A673 (cell line): ENCODE data around the gene CDC42EP5. TPM values are rescaled to one million over a fixed set of nuclear protein-coding genes. Genes with fewer than 3 reads are reported as not detected.

ENCODE experiments used
- BruUV-seq: library from RNA; stranded (reverse); fragments of 400-500 nt; replicated peaks from 2 replicates; lab custom pipeline; 2021; lab: Mats Ljungman, UMichigan
- CTCF ChIA-PET: fragments of 300-600 bp; sonication (Branson Sonifier 250); formaldehyde crosslinking; loops from one replicate; lab custom pipeline; 2022; ENCODE audit warnings: antibody characterized with exemption; lab: Charles Lee
- POLR2A ChIA-PET: fragments of 300-600 bp; sonication (Branson Sonifier 250); formaldehyde crosslinking; loops from one replicate; lab custom pipeline; 2022; ENCODE audit warnings: antibody characterized with exemption; ENCODE audit not compliant: low non-redundant PET; lab: Charles Lee
- DNase-seq: peaks from one replicate; pipeline ENCODE4 v3.0.0-alpha.2; 2015; ENCODE audit warnings: low spot score
- H3K27ac ChIP-seq: fragments of 200-600 bp; sonication (generic); 2 replicates; pipeline ENCODE4 v1.5.1; 2016; ENCODE audit warnings: mixed run types, low read depth, mild to moderate bottlenecking, mixed read lengths, antibody characterized with exemption, low read length; ENCODE audit not compliant: poor library complexity, severe bottlenecking
- H3K27me3 ChIP-seq: fragments of 200-600 bp; sonication (generic); replicated peaks from 2 replicates; pipeline ENCODE4 v1.6.1; 2017; ENCODE audit warnings: mixed run types, low read depth, mild to moderate bottlenecking, mixed read lengths, antibody characterized with exemption, low read length; ENCODE audit not compliant: insufficient read depth, poor library complexity
- H3K36me3 ChIP-seq: fragments of 200-600 bp; sonication (generic); 2 replicates; pipeline ENCODE4 v1.6.1; 2016; ENCODE audit warnings: mixed run types, mild to moderate bottlenecking, mixed read lengths, antibody characterized with exemption, low read length; ENCODE audit not compliant: insufficient read depth, poor library complexity, severe bottlenecking
- H3K4me1 ChIP-seq: fragments of 200-600 bp; sonication (generic); 2 replicates; pipeline ENCODE4 v1.6.1; 2017; ENCODE audit warnings: mixed run types, mild to moderate bottlenecking, mixed read lengths, antibody characterized with exemption, low read length; ENCODE audit not compliant: insufficient read depth, poor library complexity, severe bottlenecking
- H3K4me3 ChIP-seq: fragments of 200-600 bp; sonication (generic); 2 replicates; pipeline ENCODE4 v1.5.1; 2016; ENCODE audit warnings: low read depth, mixed run types, mild to moderate bottlenecking, mixed read lengths, low read length; ENCODE audit not compliant: poor library complexity, severe bottlenecking
- H3K9me3 ChIP-seq: fragments of 200-600 bp; sonication (generic); 2 replicates; pipeline ENCODE4 v1.6.1; 2016; ENCODE audit warnings: mixed run types, low read depth, mild to moderate bottlenecking, mixed read lengths, antibody characterized with exemption, low read length; ENCODE audit not compliant: poor library complexity, severe bottlenecking
- CTCF ChIP-seq: fragments of 300-800, 200-600 bp; sonication (generic); conservative IDR thresholded peaks from 2 replicates; pipeline ENCODE4 v1.5.1; 2017; ENCODE audit warnings: low read depth, mild to moderate bottlenecking, antibody characterized with exemption, low read length, moderate library complexity, mixed read lengths
- EZH2 ChIP-seq: fragments of 200-600 bp; sonication (generic); IDR thresholded peaks from 2 replicates; pipeline ENCODE4 v1.6.1; 2017; ENCODE audit warnings: borderline replicate concordance, low read depth, mild to moderate bottlenecking, mixed read lengths, antibody characterized with exemption, low read length; ENCODE audit not compliant: poor library complexity, severe bottlenecking
- intact Hi-C: fragments of 100-400 bp; cut with micrococcal nuclease; formaldehyde crosslinking; loops from one replicate; pipeline ENCODE4 v1.10.0; 2022; ENCODE audit not compliant: unreplicated experiment
- total RNA-seq: library from RNA; stranded (reverse); gene quantifications from 2 replicates; pipeline ENCODE4 v1.2.3, GENCODE V29; 2021

CDC42EP5 gene
- total RNA-seq, 1 experiment from 2014 or later = 111 TPM

DNA sequence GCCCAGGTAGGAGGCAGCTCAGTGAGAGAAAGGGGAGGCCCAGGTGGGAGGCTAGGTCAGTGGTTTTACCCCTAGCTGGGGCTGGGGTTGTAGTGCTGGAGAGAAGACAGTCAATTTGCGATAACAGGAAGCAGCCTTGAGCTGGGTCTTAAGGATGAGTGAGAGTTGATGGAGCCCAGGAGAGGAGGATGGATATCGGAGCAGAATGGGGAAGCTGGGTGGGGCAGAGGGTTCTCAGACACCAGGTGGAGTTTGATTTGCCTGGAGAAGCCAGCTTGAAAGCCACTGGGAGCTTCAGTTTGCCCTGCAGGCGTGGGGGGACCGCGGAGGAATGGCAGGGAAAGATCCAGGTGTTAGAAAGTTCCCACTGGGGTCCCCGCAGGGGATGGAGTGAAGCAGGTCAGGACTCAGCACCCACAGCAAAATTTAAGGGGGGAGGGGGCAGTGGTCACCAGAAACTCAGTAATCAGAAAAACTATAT, 836 bp upstream of the CDC42EP5 start:
- intact Hi-C loops = no loop called here
- DNase-seq = no peak
- Histone ChIP-seq H3K27me3 (no peaks in the 10 kb centered on the region), H3K9me3 (no peaks in the 10 kb centered on the region), H3K4me3 (peak overlapping the region; percentile 64), H3K4me1 (peaks cover 28% of the 10 kb centered on the region), H3K36me3 (no peaks in the 10 kb centered on the region), H3K27ac (peak overlapping the region; percentile 97)
- no TSS peak for BruUV-seq
- POLR2A ChIA-PET = interaction anchor here (0.6 to 1.0 kb wide), 2 partner anchors 10 to 24 kb away, joined by 3 to 6 read pairs; partner anchors contain the start of gene LENG9
- CTCF ChIA-PET = no interaction called here
- TF ChIP-seq CTCF (no peak), EZH2 (no peak)

DNA sequence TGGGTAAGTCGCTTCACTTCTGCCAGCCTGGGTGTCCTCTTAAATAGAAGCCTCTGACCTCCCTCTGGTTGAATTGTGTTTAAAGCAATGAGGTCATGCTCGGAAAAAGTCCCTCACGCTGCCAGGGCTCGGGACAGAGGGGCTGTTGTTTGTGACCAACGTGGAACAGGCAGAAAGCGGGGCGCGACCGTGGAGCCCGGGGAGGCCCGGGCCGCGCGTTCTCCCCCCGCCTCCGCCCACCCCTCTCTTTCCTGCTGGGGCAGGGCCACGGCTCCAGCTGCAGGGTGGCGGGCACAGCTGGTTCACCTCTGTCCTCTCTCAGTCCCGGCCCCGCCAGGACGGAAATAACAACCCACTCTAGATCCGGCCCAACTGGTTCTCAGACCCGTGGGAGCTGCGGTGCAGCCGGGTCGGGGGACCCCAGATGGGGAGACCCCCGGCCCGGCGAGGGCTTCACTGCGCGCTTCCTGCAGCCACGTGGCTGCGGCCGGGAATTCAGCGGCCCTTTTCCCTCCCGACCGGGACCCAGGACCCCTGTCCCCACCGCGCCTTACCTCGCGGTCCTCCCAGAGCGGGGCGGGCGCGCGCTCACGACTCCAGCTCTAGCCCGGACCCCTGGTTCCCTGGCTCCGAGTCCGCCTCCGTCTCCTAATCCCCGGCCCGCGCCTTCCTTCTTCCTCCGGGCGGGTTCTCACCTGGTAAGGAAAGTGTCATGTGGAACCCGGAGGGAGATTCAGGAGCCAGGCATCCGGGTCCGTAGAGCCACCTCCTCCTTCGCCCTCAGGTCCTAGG, 1.9 kb downstream of the CDC42EP5 start:
- H3K27me3 ChIP-seq = no peaks in the 10 kb centered on the region
- H3K4me3 ChIP-seq = peak overlapping the region; percentile 69
- intact Hi-C loops = no loop called here
- POLR2A ChIA-PET = no interaction called here
- no TSS peak for BruUV-seq
- TF ChIP-seq CTCF = no peak
- no peak for TF ChIP-seq EZH2
- CTCF ChIA-PET = no interaction called here
- DNase-seq = peak; percentile 42
- H3K27ac ChIP-seq = peak overlapping the region; percentile 85
- peaks cover 36% of the 10 kb centered on the region for H3K4me1 ChIP-seq
- H3K36me3 ChIP-seq = no peaks in the 10 kb centered on the region
- H3K9me3 ChIP-seq = no peaks in the 10 kb centered on the region

DNA sequence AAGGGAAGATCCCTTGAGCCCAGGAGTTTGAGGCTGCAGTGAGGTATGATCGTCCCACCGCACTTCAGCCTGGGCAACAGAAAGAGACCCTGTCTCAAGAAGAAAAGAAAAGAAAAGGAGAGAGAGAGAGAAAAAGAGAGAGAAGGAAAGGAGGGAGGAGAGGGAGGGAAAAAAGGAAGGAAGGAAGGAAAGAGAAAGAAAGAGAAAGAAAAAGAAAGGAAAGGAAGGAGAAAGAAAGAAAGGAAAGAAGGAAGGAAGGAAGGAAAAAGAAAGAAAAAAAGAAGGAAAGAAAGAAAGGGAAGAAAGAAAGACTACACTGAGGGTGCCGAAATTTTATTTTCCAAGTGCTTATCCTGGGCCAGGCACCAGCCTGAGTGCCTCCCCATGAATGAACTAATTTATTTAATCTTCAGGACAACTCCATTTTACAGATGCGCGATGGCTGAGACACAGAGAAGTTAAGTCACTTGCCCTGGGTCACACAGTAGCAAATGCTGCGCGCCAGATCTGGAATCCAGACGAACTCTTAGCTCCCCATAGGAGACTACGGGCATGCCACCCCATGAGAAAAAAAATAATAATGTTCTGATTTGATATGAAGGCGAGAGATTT, 2.7 kb downstream of the CDC42EP5 start:
- no peak for TF ChIP-seq CTCF
- no peak for TF ChIP-seq EZH2
- H3K9me3 ChIP-seq = no peaks in the 10 kb centered on the region
- H3K27ac ChIP-seq = peak overlapping the region; percentile 85
- H3K4me1 ChIP-seq = peaks cover 36% of the 10 kb centered on the region
- no peaks in the 10 kb centered on the region for H3K27me3 ChIP-seq
- peak overlapping the region; percentile 69 for H3K4me3 ChIP-seq
- no peak for DNase-seq
- ChIA-PET POLR2A (no interaction called here), CTCF (no interaction called here)
- BruUV-seq = TSS peak; percentile 37
- intact Hi-C loops = no loop called here
- no peaks in the 10 kb centered on the region for H3K36me3 ChIP-seq
